HG02678 (cell line): ENCODE results near the gene LTBP1.
"Not testable (repeated sequence)": the region's sequence is repeated elsewhere in the genome, so short reads cannot be mapped to it uniquely, and the experiment has no call there.

Experiments used
- ATAC-seq: cut with Tn5 transposase; IDR thresholded peaks from one replicate; pipeline ENCODE4 v1.9.1; 2021; ENCODE audit warnings: mild to moderate bottlenecking, moderate library complexity; ENCODE audit not compliant: unreplicated experiment

Gene LTBP1

GRCh38 chr2:33135645-33136044 is 188.9 kb downstream of the LTBP1 start:
- ATAC-seq = no peak

GRCh38 chr2:33136056-33136455 is 189.3 kb downstream of the LTBP1 start:
- no peak for ATAC-seq

GRCh38 chr2:33136566-33136965 is 189.8 kb downstream of the LTBP1 start:
- no peak for ATAC-seq

GRCh38 chr2:33137331-33137730 is 190.6 kb downstream of the LTBP1 start:
- ATAC-seq = no peak

GRCh38 chr2:33139949-33140348 is 193.2 kb downstream of the LTBP1 start:
- no peak for ATAC-seq

- no peak for ATAC-seq
Observed at GRCh38 chr2:33141476-33141875, 194.7 kb downstream of the LTBP1 start.

GRCh38 chr2:33142810-33143209 is 196.1 kb downstream of the LTBP1 start:
- ATAC-seq = no peak

GRCh38 chr2:33144243-33144642 is 197.5 kb downstream of the LTBP1 start:
- no peak for ATAC-seq

GRCh38 chr2:33145459-33145858 is 198.7 kb downstream of the LTBP1 start:
- ATAC-seq = no peak

- ATAC-seq = no peak
Observed at GRCh38 chr2:33146102-33146501, 199.3 kb downstream of the LTBP1 start.

GRCh38 chr2:33153008-33153407 is 206.3 kb downstream of the LTBP1 start:
- no peak for ATAC-seq

GRCh38 chr2:33158482-33159003 is 211.8 kb downstream of the LTBP1 start:
- ATAC-seq = no peak

GRCh38 chr2:33160191-33160590 is 213.4 kb downstream of the LTBP1 start:
- ATAC-seq = no peak

- no peak for ATAC-seq
Observed at GRCh38 chr2:33166287-33166881, 219.6 kb downstream of the LTBP1 start.

GRCh38 chr2:33167622-33168245 is 221.0 kb downstream of the LTBP1 start:
- no peak for ATAC-seq

GRCh38 chr2:33168425-33168824 is 221.7 kb downstream of the LTBP1 start:
- no peak for ATAC-seq

GRCh38 chr2:33168922-33169321 is 222.2 kb downstream of the LTBP1 start:
- ATAC-seq = no peak

GRCh38 chr2:33170251-33170650 is 223.5 kb downstream of the LTBP1 start:
- ATAC-seq = not testable (repeated sequence)

- ATAC-seq = no peak
Observed at GRCh38 chr2:33177627-33178026, 230.9 kb downstream of the LTBP1 start.

- ATAC-seq = no peak
Observed at GRCh38 chr2:33178209-33178608, 231.5 kb downstream of the LTBP1 start.

GRCh38 chr2:33180915-33181314 is 234.2 kb downstream of the LTBP1 start:
- ATAC-seq = no peak

- ATAC-seq = no peak
Observed at GRCh38 chr2:33181466-33181865, 234.7 kb downstream of the LTBP1 start.

GRCh38 chr2:33184041-33184440 is 237.3 kb downstream of the LTBP1 start:
- ATAC-seq = no peak
